ENCODE results near the gene STOM.

DNA sequence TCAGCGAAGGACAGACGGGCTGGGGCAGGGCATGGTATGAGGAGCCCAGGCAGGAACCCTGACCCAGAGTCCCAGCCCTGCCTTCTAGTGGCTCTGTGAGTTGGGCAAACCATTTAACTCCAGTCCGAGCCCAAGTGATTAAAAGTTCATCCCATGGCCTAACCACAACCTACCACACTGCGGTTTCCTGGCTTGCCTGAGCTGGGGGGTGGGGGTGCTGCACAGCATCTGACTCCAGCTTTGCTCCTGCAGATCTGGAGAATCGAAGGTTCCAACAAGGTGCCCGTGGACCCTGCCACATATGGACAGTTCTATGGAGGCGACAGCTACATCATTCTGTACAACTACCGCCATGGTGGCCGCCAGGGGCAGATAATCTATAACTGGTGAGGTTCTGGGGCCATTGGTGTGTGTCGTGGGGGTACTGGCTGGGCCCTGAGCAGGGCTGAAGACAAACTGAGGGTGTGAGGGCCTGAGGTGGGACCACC lies 49.0 kb downstream of the STOM start:
- TF ChIP-seq, protein P1, sequence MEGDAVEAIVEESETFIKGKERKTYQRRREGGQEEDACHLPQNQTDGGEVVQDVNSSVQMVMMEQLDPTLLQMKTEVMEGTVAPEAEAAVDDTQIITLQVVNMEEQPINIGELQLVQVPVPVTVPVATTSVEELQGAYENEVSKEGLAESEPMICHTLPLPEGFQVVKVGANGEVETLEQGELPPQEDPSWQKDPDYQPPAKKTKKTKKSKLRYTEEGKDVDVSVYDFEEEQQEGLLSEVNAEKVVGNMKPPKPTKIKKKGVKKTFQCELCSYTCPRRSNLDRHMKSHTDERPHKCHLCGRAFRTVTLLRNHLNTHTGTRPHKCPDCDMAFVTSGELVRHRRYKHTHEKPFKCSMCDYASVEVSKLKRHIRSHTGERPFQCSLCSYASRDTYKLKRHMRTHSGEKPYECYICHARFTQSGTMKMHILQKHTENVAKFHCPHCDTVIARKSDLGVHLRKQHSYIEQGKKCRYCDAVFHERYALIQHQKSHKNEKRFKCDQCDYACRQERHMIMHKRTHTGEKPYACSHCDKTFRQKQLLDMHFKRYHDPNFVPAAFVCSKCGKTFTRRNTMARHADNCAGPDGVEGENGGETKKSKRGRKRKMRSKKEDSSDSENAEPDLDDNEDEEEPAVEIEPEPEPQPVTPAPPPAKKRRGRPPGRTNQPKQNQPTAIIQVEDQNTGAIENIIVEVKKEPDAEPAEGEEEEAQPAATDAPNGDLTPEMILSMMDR (conservative IDR thresholded peaks at IDR 0.05) = no peak
- no peak for TF ChIP-seq ZFX (IDR thresholded peaks at IDR 0.05)

Data from C4-2B (cell line).